Neural cell (in vitro differentiated cells): ENCODE results near the gene BCAS4. TPM values are rescaled to one million over a fixed set of nuclear protein-coding genes. Genes with fewer than 3 reads are reported as not detected.

Experiments used
- H2AFZ ChIP-seq: fragments of 200-600, 300-800 bp; sonication (generic), shearing (Covaris generic); 2 replicates; pipeline ENCODE4 v1.6.0; 2014; ENCODE audit warnings: low read depth, mild to moderate bottlenecking, antibody characterized with exemption, low read length, moderate library complexity
- H3F3A ChIP-seq: fragments of 200-600 bp; shearing (Covaris generic); 2 replicates; pipeline ENCODE4 v1.6.1; 2016; ENCODE audit warnings: mild to moderate bottlenecking, moderate library complexity, mixed read lengths, antibody characterized with exemption, low read length; ENCODE audit not compliant: insufficient read depth, poor library complexity, severe bottlenecking
- H3K27ac ChIP-seq: fragments of 200-600, 300-800 bp; sonication (generic), shearing (Covaris generic); 2 replicates; pipeline ENCODE4 v1.5.1; 2014; ENCODE audit warnings: mild to moderate bottlenecking, low read length, moderate library complexity
- H3K27me3 ChIP-seq: fragments of 300-800, 200-600 bp; sonication (generic), shearing (Covaris generic); 2 replicates; pipeline ENCODE4 v1.6.0; 2014; ENCODE audit warnings: mild to moderate bottlenecking, low read depth, low read length, moderate library complexity; ENCODE audit not compliant: insufficient read depth
- H3K36me3 ChIP-seq: fragments of 300-800, 200-600 bp; sonication (generic), shearing (Covaris generic); 2 replicates; pipeline ENCODE4 v1.5.1; 2014; ENCODE audit warnings: mild to moderate bottlenecking, antibody characterized with exemption, low read length, moderate library complexity; ENCODE audit not compliant: insufficient read depth
- H3K4me2 ChIP-seq: fragments of 300-800, 200-600 bp; sonication (generic), shearing (Covaris generic); 2 replicates; pipeline ENCODE4 v1.6.0; 2014; ENCODE audit warnings: mild to moderate bottlenecking, low read length
- H3K4me3 ChIP-seq: fragments of 300-800, 200-600 bp; sonication (generic), shearing (Covaris generic); 2 replicates; pipeline ENCODE4 v1.5.1; 2014; ENCODE audit warnings: mild to moderate bottlenecking, low read length, moderate library complexity
- H3K79me2 ChIP-seq: fragments of 200-600 bp; shearing (Covaris generic); replicated peaks from 2 replicates; pipeline ENCODE4 v1.6.0; 2014; ENCODE audit warnings: mild to moderate bottlenecking, low read length, moderate library complexity; ENCODE audit not compliant: insufficient read depth
- H3K9ac ChIP-seq: fragments of 300-800, 200-600 bp; sonication (generic), shearing (Covaris generic); 2 replicates; pipeline ENCODE4 v1.6.1; 2016; ENCODE audit warnings: mild to moderate bottlenecking, low read length, mixed read lengths
- H3K9me2 ChIP-seq: fragments of 200-600 bp; shearing (Covaris generic); 2 replicates; pipeline ENCODE4 v1.6.1; 2016; ENCODE audit warnings: mild to moderate bottlenecking, low read length, mixed read lengths; ENCODE audit not compliant: insufficient read depth
- H3K9me3 ChIP-seq: fragments of 200-600, 300-800 bp; sonication (generic), shearing (Covaris generic); 2 replicates; pipeline ENCODE4 v1.6.1; 2016; ENCODE audit warnings: mild to moderate bottlenecking, mixed run types, low read length, moderate library complexity, mixed read lengths
- H4K20me1 ChIP-seq: fragments of 200-600 bp; shearing (Covaris generic); 2 replicates; pipeline ENCODE4 v1.6.1; 2016; ENCODE audit warnings: mild to moderate bottlenecking, mixed run types; ENCODE audit not compliant: insufficient read depth
- CTCF ChIP-seq: fragments of 450-650 bp; IDR thresholded peaks from 2 replicates; pipeline ENCODE4 v1.5.1; 2014; ENCODE audit warnings: antibody characterized with exemption, mild to moderate bottlenecking, moderate library complexity; ENCODE audit not compliant: poor library complexity, severe bottlenecking
- EP300 ChIP-seq: fragments of 450-650 bp; conservative IDR thresholded peaks from 2 replicates; pipeline ENCODE4 v1.6.1; 2014; ENCODE audit warnings: antibody characterized with exemption, mild to moderate bottlenecking, moderate library complexity; ENCODE audit not compliant: poor library complexity, severe bottlenecking
- EZH2 ChIP-seq: fragments of 200-600, 300-800 bp; shearing (Covaris generic), sonication (generic); IDR thresholded peaks from 2 replicates; pipeline ENCODE4 v1.6.1; 2014; ENCODE audit warnings: antibody characterized with exemption, low read length, borderline replicate concordance, mild to moderate bottlenecking; ENCODE audit not compliant: insufficient read depth, poor library complexity, severe bottlenecking
- MXI1 ChIP-seq: fragments of 450-650 bp; conservative IDR thresholded peaks from 2 replicates; pipeline ENCODE4 v1.6.1; 2014; ENCODE audit warnings: antibody characterized with exemption, mild to moderate bottlenecking; ENCODE audit not compliant: poor library complexity, severe bottlenecking
- POLR2AphosphoS5 ChIP-seq: IDR thresholded peaks from 2 replicates; pipeline ENCODE4 v1.6.1; 2012
- RAD21 ChIP-seq: fragments of 450-650 bp; conservative IDR thresholded peaks from 2 replicates; pipeline ENCODE4 v1.6.1; 2014; ENCODE audit warnings: antibody characterized with exemption, mild to moderate bottlenecking, moderate library complexity
- SMC3 ChIP-seq: fragments of 450-650 bp; conservative IDR thresholded peaks from 2 replicates; pipeline ENCODE4 v1.6.1; 2014; ENCODE audit warnings: antibody characterized with exemption, mild to moderate bottlenecking, moderate library complexity; ENCODE audit not compliant: poor library complexity
- TAF1 ChIP-seq: IDR thresholded peaks from 2 replicates; pipeline ENCODE4 v1.6.1; 2012; ENCODE audit warnings: low read depth
- polyA plus RNA-seq: library from polyadenylated mRNA; depleted of rRNA; stranded (reverse); fragments of >200 nt; gene quantifications from 2 replicates; pipeline ENCODE4 v1.2.3, GENCODE V29; 2014
- TF ChIP-seq, protein P1 (sequence below): IDR thresholded peaks from 2 replicates; pipeline ENCODE4 v1.6.1; 2012; ENCODE audit warnings: borderline replicate concordance

The BCAS4 gene
- polyA plus RNA-seq, 1 donor from 2014 or later: 24.6 TPM

DNA sequence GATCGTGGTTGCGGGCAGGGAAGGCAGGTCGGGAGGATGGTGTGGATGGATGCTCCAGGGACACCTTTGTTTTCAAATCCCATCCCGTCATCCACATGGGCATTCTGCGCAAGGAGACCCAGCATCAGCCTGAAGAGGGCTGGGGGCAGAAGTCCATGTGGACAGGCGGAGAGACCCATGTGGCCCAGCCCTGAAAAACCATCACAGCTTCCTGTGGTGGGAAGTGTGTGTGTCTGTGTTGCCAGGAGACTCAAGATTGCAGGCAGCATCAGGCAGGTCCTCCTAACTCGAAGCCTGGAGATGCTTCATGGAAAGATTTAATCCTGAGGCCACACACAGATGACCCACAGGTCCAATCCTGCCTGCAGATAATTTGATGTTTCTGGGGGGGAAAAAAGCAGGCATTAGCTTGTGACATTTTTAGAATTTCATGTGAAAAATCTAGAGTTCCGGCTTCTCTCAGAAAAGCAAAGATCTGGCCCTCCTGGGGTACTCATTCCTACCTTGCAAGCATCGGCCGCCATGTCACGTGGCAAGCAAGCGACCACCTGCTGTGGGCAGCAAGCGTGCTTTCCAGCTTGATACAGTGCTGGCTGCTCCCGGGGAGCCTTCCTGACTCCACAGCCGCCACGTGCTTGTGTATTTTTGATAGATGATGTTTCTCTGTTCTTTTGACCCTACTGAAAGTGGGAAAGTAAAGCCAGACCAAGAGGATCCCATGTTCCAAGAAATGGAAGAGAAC is 25.8 kb downstream of the BCAS4 start:
- H2AFZ ChIP-seq: no peak overlapping the region
- H3K36me3 ChIP-seq: no peaks in the 10 kb centered on the region
- H3K9ac ChIP-seq: no peak overlapping the region
- no peaks in the 10 kb centered on the region for H3K27me3 ChIP-seq
- H4K20me1 ChIP-seq: no peaks in the 10 kb centered on the region
- H3K9me3 ChIP-seq: no peaks in the 10 kb centered on the region
- H3F3A ChIP-seq: no peaks in the 10 kb centered on the region
- no peak for TF ChIP-seq MXI1
- TF ChIP-seq, protein P1, sequence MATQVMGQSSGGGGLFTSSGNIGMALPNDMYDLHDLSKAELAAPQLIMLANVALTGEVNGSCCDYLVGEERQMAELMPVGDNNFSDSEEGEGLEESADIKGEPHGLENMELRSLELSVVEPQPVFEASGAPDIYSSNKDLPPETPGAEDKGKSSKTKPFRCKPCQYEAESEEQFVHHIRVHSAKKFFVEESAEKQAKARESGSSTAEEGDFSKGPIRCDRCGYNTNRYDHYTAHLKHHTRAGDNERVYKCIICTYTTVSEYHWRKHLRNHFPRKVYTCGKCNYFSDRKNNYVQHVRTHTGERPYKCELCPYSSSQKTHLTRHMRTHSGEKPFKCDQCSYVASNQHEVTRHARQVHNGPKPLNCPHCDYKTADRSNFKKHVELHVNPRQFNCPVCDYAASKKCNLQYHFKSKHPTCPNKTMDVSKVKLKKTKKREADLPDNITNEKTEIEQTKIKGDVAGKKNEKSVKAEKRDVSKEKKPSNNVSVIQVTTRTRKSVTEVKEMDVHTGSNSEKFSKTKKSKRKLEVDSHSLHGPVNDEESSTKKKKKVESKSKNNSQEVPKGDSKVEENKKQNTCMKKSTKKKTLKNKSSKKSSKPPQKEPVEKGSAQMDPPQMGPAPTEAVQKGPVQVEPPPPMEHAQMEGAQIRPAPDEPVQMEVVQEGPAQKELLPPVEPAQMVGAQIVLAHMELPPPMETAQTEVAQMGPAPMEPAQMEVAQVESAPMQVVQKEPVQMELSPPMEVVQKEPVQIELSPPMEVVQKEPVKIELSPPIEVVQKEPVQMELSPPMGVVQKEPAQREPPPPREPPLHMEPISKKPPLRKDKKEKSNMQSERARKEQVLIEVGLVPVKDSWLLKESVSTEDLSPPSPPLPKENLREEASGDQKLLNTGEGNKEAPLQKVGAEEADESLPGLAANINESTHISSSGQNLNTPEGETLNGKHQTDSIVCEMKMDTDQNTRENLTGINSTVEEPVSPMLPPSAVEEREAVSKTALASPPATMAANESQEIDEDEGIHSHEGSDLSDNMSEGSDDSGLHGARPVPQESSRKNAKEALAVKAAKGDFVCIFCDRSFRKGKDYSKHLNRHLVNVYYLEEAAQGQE: no peak
- no peak for TF ChIP-seq CTCF
- TF ChIP-seq RAD21: no peak
- TF ChIP-seq TAF1: no peak
- TF ChIP-seq POLR2AphosphoS5: no peak
- no peak for TF ChIP-seq SMC3
- TF ChIP-seq EP300: no peak
- TF ChIP-seq EZH2: no peak
- no peaks in the 10 kb centered on the region for H3K9me2 ChIP-seq
- no peaks in the 10 kb centered on the region for H3K79me2 ChIP-seq
- H3K4me3 ChIP-seq: no peak overlapping the region
- no peak overlapping the region for H3K27ac ChIP-seq
- H3K4me2 ChIP-seq: no peak overlapping the region

- Histone ChIP-seq H3K36me3 (no peaks in the 10 kb centered on the region), H3K79me2 (no peaks in the 10 kb centered on the region), H3K9me2 (no peaks in the 10 kb centered on the region), H3F3A (no peaks in the 10 kb centered on the region), H3K9ac (no peak overlapping the region), H3K27me3 (no peaks in the 10 kb centered on the region), H3K4me3 (no peak overlapping the region), H3K9me3 (no peaks in the 10 kb centered on the region), H3K27ac (no peak overlapping the region), H2AFZ (no peak overlapping the region), H4K20me1 (no peaks in the 10 kb centered on the region), H3K4me2 (no peak overlapping the region)
- TF ChIP-seq SMC3 (no peak), EZH2 (no peak), POLR2AphosphoS5 (no peak), EP300 (no peak), CTCF (no peak), TAF1 (no peak), MXI1 (no peak), RAD21 (no peak)
- TF ChIP-seq, protein P1: no peak
Observed at GRCh38 chr20:50821257-50821921, 26.5 kb downstream of the BCAS4 start.
